HG02943 (cell line): ENCODE data around the gene FAM110A.

ENCODE experiments used
- ATAC-seq: cut with Tn5 transposase; IDR thresholded peaks from one replicate; pipeline ENCODE4 v1.9.1; 2021; ENCODE audit warnings: mild to moderate bottlenecking, low read depth, moderate library complexity; ENCODE audit not compliant: unreplicated experiment

FAM110A gene

DNA sequence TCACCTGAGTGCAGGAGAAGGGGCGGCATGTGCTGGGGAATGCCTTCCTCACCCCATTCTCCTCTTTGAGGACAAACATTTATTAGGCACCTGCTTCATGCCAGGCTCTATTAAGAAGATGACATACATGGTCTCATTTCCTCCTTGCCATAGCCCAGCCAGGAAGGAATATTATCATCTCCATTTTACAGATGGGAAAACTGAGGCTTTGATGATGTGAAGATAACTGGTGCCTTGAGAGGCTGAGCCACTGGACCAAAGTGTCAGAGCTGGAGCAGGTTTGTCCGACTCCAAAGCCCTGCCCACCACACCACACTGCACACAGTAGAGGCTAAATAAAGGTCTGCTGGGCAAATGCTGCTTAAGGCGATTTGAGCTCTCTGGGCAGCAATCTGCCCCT, 37.2 kb downstream of the FAM110A start:
- no peak for ATAC-seq

DNA sequence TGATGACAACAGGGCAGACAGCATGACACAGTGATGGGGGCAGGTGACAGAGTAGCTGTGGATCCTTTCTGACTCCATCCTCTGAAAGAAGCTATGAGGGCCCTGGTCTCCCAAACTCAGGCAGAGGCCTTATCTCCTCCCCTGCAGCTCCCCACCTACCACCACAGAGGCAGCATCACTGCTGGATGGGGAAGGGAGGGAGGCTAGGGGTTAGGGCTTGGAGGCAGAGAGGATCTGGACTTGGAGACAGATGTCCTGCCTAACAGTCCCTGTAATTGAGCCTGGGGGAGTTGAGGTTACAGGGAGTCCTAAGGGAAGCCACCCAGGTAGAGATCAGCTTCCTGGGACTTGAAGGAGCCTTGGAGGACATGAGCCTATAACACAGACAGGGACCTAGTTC, 37.9 kb downstream of the FAM110A start:
- ATAC-seq = no peak

DNA sequence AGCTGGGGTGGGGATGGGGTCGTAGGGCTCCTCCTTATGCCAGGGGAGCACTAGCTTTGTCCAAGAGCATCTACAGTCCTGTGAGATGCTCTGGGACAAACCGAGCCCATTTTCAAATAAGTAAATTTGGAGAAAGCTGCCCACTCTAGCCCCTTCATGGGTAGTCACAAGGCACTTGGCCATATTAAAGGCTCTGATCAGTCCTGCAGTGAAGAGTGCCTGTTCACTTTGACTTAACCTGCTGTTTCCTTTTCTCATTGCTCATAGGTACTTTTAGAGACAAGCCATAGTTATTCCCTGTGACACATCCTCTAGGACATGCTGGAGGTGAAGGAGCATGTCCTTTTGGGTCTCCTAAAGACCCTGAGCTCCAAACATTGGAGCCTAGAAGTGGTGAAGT, 38.4 kb downstream of the FAM110A start:
- ATAC-seq = no peak

DNA sequence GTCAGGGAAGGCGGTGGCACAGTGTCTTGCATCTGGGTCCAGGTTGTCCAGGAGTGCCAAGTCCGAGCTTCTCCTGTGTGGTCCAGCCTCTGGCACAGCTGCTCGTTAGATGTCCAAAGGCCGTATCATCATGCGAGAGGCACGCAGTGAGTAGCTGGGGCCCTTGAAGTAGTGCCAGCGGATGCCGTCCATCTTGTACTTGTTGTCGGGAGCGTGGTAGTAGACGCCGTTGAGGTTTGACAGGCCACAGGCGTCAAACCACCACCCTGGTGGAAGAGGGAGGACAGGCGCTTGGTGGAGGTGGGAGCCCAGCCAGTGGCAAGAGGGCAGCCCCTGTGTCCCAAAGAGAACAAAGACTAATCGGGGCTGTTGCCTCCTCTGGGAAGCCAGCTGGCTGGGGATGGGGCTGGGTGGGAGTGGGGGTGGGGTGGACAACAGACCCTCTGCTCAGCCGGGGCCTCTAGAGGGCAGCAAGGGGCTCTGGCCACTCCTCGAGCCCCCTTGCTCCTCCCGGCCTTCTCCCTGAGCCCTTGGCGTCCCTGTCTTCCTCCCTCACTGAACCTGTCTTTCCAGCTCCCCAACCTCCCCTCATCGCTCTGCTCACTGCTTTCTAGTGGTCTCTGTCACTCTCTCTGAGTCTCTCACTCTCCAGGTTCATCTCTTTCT, 39.5 kb downstream of the FAM110A start:
- ATAC-seq = no peak

DNA sequence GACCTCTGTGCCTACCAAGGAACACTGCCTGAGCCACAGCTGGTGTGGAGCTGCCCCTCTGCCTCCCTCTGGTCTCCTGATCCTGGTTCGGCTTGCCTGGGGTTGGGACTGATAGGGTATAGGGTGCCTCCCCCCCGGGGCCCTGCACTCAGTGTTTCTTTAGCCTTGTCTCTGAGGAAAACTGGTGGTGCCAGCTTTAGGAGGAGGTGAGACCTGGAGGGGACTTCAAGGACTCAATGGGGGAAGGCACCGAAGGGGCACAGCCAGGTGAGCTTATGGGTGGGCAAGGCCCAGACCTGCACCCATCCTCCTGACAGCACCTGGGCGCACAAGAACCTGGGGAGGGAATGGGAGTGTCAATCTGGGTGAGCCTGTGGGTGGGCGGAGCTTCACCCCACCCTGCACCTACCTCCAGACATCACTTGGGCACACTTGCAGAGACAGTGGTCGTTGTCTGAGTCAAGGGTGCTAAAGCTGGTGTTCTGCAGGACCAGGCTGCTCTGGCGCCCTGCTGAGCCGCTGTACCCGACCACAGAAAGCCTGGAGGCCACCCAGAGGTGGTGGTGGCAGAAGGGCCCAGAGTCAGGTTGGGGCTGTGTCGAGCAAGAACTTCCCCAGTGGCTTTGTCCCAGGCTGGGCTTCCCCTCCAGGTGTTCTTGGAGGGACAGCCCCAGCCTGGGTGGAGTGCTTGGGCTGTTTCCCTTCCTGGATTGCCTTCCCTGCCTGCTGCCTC, 40.5 kb downstream of the FAM110A start:
- no peak for ATAC-seq

DNA sequence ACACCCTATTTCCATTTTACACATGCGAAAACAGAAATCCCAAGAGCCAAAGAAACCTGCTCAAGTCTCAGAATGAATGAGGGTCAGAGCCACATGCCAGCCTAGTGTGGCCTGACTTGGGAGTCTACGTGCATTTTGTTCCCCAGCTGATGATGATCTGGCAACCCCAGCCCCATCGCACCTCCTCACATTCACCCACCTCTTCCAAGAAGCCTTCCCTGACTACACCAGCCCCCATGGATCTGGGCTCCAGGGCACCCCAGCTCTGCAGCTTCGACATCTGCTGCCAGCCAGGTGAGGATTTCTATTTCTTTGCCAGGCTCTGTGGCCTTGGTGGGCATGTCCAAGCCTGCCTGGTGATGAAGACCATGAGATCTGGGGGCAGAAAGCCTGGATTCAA, 41.6 kb downstream of the FAM110A start:
- ATAC-seq = no peak

DNA sequence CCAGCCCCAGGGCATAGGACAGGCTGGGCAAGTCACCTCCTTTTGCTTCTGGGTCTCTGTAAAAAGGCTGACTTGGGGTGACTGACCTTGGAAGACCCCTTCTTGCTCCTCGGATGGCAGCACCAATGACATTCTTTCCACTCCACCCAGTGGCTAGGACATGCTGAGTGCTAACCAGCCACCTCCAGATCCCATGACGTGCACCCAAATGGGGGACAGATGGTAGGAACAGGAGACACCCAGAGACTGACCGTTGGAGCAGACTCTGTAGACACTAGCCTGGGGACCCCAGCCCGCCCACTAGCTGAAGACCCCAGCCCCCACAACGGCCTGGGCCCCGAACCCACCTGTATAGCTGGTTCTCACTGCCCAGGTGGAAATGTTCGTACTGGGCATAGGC, 44.3 kb downstream of the FAM110A start:
- ATAC-seq = no peak

DNA sequence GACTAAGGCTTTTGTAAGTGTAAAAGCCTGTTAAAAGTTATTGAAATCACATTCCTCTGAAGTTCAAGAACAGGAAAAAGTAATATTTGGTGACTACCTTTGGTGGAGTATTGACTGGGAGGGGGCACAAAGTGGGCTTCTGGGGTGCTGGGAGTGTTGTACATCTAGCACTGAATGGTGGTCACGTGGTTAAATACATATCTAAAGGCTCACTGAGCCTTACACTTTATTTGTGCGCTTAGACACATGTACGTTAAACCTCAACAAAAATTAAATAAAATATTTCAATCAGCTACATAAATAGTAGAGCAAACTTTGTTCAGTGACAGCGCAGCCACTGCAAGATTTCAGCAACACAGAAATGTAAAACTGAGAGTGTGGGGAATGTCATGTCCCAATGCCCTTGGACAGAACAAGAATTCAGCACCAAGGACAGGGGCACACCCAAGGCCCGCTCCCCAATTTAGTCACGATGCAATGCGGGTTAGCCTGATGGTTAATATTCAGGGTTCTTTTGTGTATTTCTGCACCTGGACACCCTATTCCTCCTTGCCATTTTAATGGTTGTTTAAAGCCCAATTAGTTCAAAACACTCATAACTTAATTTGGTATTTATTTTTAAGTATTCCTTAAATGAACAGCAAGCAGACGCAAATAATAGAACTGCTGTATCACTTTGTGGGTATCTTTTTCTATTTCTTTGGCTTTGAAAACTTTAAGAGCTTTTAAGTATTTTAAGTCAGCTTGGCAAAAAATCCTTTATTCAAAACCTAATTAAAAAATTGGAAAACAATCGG, 45.2 kb downstream of the FAM110A start:
- ATAC-seq = no peak

DNA sequence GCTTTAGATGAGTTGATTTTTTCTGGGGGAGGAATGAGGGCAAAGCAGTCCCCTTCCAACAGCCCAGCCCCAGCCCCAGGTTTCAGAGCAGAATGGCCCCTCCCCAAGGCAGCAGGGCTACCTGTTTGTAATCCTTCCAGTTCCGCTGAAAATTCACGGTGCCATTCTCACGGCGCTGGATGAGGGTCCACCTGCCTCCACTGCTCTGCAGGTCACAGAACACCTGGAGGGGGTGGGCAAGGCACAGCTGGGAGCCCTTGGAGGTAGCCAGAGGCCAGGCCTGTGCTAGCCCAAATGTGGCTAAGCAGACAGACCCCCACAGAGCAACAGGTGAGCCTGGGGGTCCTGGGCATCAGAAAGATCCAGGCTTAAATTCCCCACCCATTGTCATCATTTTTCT, 46.1 kb downstream of the FAM110A start:
- ATAC-seq = no peak

DNA sequence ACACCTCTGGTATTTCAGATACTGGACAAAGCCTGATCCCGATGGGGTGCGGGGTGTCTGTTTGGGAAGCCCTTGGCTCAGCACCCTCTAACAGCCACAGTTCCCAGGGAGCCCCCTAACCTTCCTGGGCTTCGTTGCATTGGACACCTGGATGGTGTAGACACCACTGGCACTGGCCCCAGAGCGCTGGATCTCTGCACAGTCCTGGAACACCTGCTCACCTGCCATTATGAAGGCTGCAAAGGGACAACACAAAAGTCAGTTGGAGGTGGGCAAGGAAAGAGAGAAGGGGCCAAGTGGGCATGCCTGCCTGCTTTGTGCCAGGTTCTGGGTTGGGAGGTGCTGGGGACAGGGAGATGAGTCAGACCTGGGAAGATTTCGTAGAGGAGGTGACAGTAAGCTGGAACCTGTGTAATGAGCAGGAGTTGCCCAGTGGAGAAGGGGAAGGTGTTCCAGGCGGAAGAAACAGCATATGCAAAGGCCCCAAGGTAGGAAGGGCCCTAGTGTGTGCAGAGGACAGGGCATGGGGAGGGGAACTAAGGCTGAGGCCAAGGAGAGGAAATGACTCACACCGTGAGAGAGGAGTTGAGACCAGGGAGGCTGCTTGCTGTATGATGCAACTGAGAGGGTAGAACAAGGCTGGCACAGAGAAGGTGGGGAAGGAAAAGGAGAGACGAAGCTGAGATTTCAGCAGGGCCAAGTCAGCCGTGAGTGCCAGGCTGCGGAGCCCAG, 47.7 kb downstream of the FAM110A start:
- ATAC-seq = no peak

DNA sequence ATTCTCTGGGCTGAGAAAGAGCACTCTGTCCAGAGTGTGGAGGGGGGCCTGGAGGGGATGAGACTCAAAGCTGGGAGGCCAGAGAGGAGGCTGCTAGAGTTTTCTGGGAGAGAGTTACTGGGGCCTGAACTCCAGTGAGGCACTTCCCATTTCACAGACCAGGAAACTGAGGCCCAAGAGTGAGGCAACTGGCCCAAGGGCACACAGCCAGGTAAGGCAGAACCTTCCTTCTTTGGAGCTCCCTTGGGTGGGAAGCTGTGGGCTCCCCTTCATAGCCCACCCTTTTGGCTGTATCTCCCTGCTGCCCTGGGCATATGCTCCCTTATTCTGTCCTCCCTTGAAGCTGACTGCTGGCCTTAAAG, 48.2 kb downstream of the FAM110A start:
- ATAC-seq = no peak

DNA sequence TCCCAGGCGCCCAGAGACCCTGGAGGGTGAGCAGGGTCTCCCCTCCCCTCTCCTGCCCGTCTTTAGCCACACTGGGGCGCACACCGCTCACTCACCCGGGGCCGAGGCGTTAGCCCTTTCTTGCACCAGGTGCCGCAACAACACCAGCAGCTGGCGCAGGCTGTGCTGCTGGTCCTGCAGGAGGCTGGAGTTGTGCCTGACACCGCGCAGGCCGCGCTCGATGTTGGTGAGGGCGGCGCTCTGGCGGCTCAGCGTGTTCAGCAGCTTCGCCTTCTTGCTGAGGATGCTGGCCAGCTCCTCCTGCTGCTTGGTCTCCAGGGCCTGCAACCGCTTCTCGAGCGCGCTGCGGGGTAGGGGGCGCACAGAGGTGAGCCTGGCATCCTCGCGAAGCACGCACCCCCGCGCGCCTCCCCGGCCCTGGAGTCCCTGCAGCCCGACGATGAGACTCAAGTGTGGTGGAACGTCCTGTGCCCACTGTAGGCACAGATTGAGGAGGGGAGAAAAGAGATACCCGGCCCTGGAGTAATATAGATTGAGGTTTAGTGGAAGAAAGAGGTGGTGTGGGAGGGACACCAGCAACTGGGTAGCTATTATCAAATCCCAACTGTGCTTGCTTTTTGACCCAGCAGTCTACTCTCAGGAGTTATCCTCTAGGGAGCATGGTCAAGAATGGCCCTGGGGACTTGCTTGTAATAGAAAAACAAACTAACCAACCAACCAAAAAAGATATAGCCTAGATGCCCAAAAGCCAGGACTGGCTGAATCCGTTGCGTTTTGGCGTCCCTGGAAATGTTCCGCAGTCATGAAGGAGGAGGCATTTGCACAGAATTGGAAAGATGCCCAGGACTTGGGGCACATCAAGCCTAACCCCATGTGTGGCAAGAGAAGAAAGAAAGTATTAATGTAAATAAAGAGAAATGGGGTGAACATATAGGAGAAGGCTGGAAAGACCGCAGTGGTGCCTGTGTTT, 51.8 kb downstream of the FAM110A start:
- no peak for ATAC-seq

DNA sequence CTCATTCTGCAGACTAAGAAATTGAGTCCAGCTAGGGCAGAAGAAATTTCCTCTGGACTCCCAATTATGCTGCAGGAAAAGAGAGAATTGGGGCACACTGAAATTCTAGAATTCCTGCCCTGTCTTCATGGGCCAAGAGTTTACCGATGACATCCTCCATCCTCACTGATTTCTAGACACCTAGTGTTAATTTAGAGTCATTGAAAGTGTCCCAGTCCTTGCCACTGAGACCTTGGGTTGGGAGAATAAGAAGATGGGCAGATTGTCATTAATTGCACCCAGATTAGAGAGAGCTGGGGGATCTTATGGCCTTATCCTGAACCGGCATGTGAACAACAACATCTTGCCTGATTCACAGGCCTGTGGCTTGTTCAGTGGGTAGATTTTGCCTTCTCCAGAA, 53.6 kb downstream of the FAM110A start:
- ATAC-seq = no peak

DNA sequence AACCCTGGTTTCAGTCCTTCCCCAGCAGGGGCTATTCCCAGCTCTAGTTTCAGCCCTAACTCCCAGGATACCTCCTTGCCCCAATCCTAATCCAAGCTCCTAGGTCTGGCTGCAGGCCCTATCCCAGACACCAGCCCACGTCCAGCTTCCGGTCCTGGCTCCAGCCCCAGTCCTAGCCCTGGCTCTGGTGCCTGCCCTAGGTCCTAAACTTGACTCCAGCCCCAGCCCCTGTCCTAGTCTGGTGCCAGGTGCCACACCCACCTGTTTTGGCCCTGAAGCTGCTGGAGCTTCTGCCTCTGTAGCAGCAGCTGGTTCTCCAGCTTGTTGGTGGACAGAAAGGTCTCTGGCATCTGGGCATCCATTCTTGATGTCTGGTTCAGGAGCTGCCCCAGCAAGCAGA, 54.5 kb downstream of the FAM110A start:
- ATAC-seq = no peak

DNA sequence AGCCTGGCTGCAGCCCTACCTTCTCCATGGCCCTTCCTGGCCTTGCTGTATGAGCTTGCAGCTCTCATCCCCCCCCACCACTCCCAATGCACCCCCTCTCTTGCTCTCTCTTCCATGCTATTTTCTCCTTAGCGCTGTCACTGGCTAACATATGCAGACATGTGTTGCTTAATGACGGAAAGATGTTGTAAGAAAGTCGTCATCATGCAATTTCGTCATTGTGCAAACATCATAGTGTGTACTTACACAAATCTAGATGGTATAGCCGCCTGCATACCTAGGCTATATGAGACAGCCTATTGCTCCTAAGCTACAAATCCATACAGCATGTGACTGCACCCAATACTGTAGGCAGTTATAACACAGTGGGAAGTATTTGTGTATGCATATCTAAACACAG, 55.6 kb downstream of the FAM110A start:
- no peak for ATAC-seq

DNA sequence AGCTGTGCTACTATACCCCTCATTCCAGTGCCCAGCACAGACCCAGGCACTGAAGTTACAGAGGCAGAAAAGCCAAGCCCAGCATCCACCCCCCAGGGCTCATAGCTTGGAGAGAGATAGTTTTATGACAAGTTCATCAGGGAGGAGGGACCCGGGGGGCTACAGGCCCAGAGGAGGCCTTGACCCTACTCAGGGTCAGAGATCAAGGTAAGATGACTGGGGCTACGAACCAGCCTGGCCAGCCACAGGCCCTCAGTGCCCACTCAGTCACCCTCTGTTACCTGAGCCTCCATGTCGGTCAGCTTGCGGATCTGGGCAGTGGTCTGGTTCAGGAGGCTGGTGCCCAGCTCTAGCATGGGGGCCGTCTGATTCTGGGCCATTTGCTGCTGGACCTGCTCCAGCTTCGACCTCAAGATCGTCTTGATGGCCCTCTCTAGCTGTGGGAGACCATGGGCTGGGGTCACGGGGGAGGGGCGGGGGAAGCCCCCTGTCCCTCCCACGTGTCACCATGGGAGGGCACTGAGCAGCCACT, 56.5 kb downstream of the FAM110A start:
- no peak for ATAC-seq

DNA sequence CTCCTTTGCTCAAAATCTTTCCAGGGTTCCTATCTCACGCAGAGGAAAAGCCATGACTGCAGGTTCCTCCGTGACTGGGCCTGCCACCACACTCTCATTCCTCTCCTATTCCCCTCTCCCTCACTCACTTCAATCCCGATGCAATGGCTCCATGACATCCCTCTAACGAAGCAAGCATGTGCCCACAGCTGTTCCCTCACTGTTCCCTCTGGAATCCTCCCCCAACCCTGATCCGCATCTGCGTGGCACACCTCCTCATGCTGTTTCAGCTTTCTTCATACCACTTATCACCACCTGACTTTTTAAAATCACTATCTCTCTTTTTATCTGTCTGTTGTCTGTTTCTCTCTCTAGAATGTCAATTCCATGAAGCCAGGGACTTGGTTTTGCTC, 57.1 kb downstream of the FAM110A start:
- ATAC-seq = no peak

DNA sequence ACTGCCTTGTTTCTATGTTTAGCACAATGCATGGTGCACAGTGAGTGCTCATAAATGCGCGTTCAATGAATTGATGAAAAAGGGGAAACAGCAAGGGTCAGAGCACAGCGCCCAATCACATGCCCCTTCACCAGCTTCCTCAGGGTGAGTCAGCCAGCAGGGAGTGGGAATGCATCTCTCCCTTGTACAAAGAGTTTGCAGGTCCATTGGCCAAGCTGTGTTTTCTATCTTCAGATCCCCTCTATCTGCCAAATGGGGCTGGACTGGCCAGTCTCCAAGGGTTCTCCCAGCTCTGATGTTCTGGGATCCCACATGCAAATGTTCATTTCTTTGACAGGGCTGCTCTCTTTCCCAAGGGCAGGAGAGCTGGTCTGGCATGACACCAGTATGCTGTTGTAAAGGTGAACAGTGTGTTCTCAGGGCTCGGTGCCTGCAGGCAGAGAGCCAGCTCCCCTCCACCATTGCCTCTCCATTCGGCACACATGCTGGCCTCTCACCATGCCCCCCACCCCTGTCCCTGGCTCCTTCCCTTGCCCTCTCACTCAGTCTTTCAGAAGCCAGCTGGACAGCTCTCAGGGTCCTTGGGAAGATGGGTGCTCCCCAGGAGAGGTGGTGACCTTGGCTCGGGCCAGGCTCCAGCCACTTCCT, 57.7 kb downstream of the FAM110A start:
- ATAC-seq = no peak

DNA sequence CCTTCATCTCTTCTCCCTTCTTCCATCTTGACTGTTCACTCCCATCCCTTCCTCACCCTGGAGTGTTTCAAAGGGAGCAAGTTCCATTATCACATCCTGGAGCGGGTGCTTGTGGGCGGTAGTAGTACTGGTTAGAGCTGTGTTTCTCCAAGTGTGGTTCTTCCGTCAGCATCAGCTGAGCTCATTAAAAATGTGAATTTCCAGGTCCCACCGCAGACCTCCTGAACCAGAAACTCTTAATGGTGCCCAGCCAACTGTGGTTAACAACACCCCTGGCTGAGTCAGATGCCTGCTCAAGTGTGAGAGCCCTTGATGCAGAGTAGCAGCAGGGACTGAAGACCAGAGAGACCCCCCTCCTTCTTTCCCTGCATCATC, 58.2 kb downstream of the FAM110A start:
- no peak for ATAC-seq
